ENCODE measurements around the gene RGL4.

RGL4 gene

DNA sequence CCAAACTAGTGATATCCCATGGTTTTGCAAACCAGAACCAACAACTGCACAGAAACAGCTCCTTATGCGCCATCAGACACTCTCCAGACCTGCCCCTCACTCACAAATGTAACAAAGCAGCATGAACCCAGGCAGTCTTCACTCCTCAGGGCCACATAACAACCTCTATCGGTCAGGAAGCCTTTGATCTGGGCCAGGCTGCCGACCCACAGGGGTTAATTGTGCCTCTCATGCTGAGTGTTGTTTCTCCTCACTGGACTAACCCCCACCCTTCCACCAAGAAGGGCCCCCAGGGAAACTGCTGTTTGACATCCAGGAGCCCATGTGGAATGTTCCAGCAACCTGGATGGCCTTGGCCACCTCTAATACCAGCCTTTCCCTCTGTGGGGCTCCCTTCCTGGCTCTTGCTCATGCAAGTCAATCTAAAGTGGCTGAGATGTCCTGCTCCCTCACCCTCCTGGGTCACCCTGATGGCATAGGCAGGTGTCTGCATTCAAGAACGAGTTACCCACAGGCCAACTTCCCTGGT lies 7.9 kb upstream of the RGL4 start:
- H3K27me3 ChIP-seq (ENCODE audit: control insufficient read depth, insufficient read depth, low read length), result no peaks in the 10 kb centered on the region
- H3K36me3 ChIP-seq (ENCODE audit: control insufficient read depth, low read depth, low read length), result no peaks in the 10 kb centered on the region

DNA sequence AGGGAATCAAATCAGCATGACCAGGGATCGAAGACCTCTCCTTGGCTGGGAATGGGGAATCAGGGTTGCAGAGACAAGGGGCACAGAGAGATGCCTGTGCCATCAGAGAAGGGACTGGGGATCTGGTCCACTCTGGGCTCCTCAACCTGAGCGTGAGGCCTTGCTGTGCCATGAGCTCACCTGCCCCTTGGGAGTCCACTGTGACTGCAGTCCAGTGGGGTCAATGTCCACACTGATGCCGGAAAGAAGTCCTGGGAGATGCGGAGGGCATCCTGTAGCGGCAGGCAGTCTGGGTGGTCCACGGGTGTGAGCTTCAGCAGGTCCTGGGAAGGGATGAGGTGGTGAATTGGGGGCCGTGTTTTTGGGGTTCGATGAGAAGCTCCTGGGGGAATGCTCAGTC lies 7.3 kb upstream of the RGL4 start:
- H3K27ac ChIP-seq (ENCODE audit: low read length), result no peak overlapping the region
- no peaks in the 10 kb centered on the region for H3K4me1 ChIP-seq (ENCODE audit: control insufficient read depth, low read depth, low read length)
- H3K4me3 ChIP-seq (ENCODE audit: low read length), result no peak overlapping the region
- H3K9ac ChIP-seq (ENCODE audit: low read length), result no peak overlapping the region
- no peaks in the 10 kb centered on the region for H3K36me3 ChIP-seq (ENCODE audit: control insufficient read depth, low read depth, low read length)
- H3K9me3 ChIP-seq (ENCODE audit: control insufficient read depth, low read depth, low read length), result no peaks in the 10 kb centered on the region
- no peaks in the 10 kb centered on the region for H3K27me3 ChIP-seq (ENCODE audit: control insufficient read depth, insufficient read depth, low read length)

More for the DNA sequence above, 7.9 kb upstream of the RGL4 start:
- no peaks in the 10 kb centered on the region for H3K9me3 ChIP-seq (ENCODE audit: control insufficient read depth, low read depth, low read length)
- no peak overlapping the region for H3K27ac ChIP-seq (ENCODE audit: low read length)
- no peak overlapping the region for H3K9ac ChIP-seq (ENCODE audit: low read length)
- H3K4me3 ChIP-seq (ENCODE audit: low read length), result no peak overlapping the region
- H3K4me1 ChIP-seq (ENCODE audit: control insufficient read depth, low read depth, low read length), result no peaks in the 10 kb centered on the region

DNA sequence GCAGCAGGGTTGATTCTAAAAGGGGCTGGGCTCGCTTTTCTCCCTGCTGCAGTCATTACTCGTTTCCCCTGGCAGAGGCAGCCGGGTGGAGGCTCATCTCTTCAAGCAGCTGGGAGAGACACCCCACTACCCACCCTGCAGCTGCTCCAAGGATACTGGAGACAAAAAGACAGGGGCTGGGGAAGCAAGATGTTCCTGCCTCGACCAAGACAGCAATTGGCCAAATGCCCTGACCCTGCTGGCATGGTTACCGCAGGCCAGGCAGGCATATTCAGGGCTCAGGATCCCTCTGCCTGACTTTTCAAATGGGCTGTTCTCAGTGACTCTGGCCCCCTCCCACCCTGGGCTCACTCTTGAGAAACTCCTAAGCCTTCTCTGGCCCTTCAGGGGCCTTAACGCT lies 6.8 kb upstream of the RGL4 start:
- H3K4me3 ChIP-seq (ENCODE audit: low read length), result no peak overlapping the region
- H3K4me1 ChIP-seq (ENCODE audit: control insufficient read depth, low read depth, low read length), result no peaks in the 10 kb centered on the region
- no peaks in the 10 kb centered on the region for H3K9me3 ChIP-seq (ENCODE audit: control insufficient read depth, low read depth, low read length)
- no peak overlapping the region for H3K27ac ChIP-seq (ENCODE audit: low read length)
- H3K27me3 ChIP-seq (ENCODE audit: control insufficient read depth, insufficient read depth, low read length), result no peaks in the 10 kb centered on the region
- H3K36me3 ChIP-seq (ENCODE audit: control insufficient read depth, low read depth, low read length), result no peaks in the 10 kb centered on the region
- no peak overlapping the region for H3K9ac ChIP-seq (ENCODE audit: low read length)

DNA sequence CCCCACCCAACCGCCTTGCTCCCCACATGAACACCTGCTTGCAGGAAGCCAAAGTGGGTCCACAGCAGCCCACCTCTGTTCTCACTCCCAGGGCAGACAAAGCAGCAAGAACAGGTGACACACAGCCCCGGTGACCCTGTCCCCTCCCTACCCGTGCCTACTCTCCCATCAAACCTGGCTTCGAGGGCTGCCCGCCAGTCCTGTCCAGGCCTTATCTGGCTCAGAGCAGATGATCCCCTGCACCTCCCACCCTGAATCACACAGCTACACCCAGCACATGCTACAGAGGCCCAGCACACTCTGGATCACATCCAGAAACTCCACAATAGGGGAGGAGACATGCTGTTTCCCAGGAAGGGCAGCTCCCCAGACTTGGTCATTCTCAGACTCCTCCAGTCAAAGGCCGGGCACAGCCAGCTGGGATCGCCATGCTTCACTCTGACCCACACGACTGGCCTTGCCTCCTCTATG lies 6.2 kb upstream of the RGL4 start:
- Histone ChIP-seq H3K9ac (ENCODE audit: low read length) (no peak overlapping the region), H3K27ac (ENCODE audit: low read length) (no peak overlapping the region), H3K36me3 (ENCODE audit: control insufficient read depth, low read depth, low read length) (no peaks in the 10 kb centered on the region)

DNA sequence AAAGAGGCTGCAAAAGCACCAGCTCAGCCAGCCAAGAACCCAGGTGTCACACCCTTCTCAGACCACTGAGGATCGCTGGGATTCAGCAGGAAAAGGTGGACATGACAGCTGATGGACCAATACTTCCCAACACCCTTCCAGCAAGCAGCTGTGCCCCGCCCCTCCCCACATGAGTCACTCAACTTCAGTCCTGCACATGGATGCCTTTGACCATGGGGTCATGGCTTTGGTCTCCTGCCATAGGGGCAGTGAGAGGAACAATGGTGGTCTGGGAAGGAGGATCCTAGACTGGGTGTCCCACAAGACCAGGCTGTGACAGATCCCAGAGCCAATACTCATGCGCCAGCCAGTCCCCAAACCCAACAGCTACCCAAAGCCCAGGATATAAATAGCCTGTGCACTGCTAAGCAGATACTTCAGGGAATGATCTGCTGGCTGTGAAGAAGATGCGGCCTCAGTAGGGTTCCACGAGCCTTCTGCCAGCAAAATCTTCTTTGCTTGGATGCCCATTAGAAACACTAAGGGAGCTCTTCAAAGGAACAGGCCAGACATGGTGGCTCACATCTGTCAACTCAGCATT lies 5.5 kb upstream of the RGL4 start:
- H3K36me3 ChIP-seq (ENCODE audit: control insufficient read depth, low read depth, low read length), result peaks cover 3% of the 10 kb centered on the region
- no peaks in the 10 kb centered on the region for H3K4me1 ChIP-seq (ENCODE audit: control insufficient read depth, low read depth, low read length)
- H3K9ac ChIP-seq (ENCODE audit: low read length), result no peak overlapping the region
- H3K27ac ChIP-seq (ENCODE audit: low read length), result no peak overlapping the region
- H3K27me3 ChIP-seq (ENCODE audit: control insufficient read depth, insufficient read depth, low read length), result no peaks in the 10 kb centered on the region
- H3K4me3 ChIP-seq (ENCODE audit: low read length), result no peak overlapping the region
- H3K9me3 ChIP-seq (ENCODE audit: control insufficient read depth, low read depth, low read length), result no peaks in the 10 kb centered on the region

More for the DNA sequence above, 6.2 kb upstream of the RGL4 start:
- H3K4me1 ChIP-seq (ENCODE audit: control insufficient read depth, low read depth, low read length), result no peaks in the 10 kb centered on the region
- H3K9me3 ChIP-seq (ENCODE audit: control insufficient read depth, low read depth, low read length), result no peaks in the 10 kb centered on the region
- H3K4me3 ChIP-seq (ENCODE audit: low read length), result no peak overlapping the region
- no peaks in the 10 kb centered on the region for H3K27me3 ChIP-seq (ENCODE audit: control insufficient read depth, insufficient read depth, low read length)

DNA sequence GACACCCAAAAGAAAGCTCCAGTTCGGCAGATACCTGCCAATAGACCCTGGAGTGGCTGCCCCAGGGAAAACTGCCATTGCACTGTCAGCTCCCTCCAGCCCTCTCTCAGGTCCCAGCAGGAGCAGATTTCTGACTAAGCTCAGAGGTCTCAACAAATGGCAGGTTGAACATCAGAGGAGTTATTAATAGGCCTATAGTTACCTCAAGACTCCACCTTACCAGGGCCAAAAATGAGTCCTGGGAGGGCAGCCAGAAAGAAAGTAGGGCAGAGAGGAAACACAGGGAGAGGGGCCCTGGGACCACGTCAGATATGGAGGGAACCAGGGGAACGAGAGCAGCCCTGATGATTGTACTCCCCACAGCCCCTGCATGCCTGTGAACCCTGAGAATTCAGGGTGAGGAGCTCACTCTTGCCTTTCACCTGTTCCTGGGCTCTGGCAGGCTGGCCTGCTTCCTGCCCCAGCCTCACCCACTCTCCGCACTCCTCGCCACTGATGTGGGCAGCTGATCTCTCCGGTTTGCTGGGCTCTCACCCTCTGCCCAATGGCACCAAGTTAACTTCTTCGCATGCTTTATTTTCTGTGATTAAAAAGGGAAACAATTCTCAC lies 4.3 kb upstream of the RGL4 start:
- peaks cover 3% of the 10 kb centered on the region for H3K36me3 ChIP-seq (ENCODE audit: control insufficient read depth, low read depth, low read length)

DNA sequence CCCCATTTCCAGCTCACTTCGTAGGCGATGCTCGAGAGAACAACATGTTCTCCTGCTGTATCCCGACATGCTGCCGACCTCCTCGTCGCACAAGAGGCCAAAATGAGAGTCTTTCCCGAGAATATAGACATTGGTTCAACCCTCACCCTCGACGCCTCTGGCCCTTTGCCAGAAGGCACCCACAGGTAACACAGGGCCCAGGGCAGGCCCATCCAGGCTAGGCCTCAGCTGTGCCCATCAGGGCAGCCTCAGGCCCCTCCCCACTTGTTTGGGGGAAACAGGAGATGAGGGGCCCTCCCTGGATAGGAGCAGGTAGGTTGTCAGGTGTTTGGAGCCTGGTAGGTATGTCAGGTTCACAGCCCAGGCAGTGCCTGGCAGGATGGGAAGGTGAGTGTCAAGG lies 2.7 kb upstream of the RGL4 start:
- Histone ChIP-seq H3K36me3 (ENCODE audit: control insufficient read depth, low read depth, low read length) (peaks cover 3% of the 10 kb centered on the region), H3K4me1 (ENCODE audit: control insufficient read depth, low read depth, low read length) (no peaks in the 10 kb centered on the region), H3K9me3 (ENCODE audit: control insufficient read depth, low read depth, low read length) (no peaks in the 10 kb centered on the region)

More for the DNA sequence above, 4.3 kb upstream of the RGL4 start:
- H3K27ac ChIP-seq (ENCODE audit: low read length), result no peak overlapping the region
- H3K27me3 ChIP-seq (ENCODE audit: control insufficient read depth, insufficient read depth, low read length), result no peaks in the 10 kb centered on the region
- H3K4me1 ChIP-seq (ENCODE audit: control insufficient read depth, low read depth, low read length), result no peaks in the 10 kb centered on the region
- no peaks in the 10 kb centered on the region for H3K9me3 ChIP-seq (ENCODE audit: control insufficient read depth, low read depth, low read length)
- H3K9ac ChIP-seq (ENCODE audit: low read length), result no peak overlapping the region
- H3K4me3 ChIP-seq (ENCODE audit: low read length), result no peak overlapping the region

DNA sequence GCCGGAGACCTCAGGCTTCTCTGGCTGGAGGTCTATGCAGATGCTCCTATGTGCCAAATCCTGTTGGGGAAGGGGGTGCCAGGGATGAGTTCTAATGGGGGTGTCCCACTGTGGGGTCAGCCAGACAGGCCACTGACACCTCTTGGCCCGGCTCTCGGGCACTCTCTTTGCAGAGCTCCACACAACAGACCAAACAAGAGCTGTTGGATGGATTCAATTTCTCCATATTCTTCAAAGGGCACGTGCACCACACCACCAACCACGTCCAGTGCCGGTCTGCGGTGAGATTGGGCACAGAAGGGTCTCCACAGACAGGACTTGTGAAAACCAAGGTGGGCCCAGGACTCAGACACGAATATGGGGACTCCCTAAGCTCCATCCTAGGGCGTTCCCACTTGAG lies 2.2 kb upstream of the RGL4 start:
- H3K9me3 ChIP-seq (ENCODE audit: control insufficient read depth, low read depth, low read length), result no peaks in the 10 kb centered on the region
- peaks cover 5% of the 10 kb centered on the region for H3K36me3 ChIP-seq (ENCODE audit: control insufficient read depth, low read depth, low read length)

More for the DNA sequence above, 2.7 kb upstream of the RGL4 start:
- no peak overlapping the region for H3K4me3 ChIP-seq (ENCODE audit: low read length)
- H3K27ac ChIP-seq (ENCODE audit: low read length), result no peak overlapping the region
- H3K27me3 ChIP-seq (ENCODE audit: control insufficient read depth, insufficient read depth, low read length), result no peaks in the 10 kb centered on the region
- H3K9ac ChIP-seq (ENCODE audit: low read length), result no peak overlapping the region

DNA sequence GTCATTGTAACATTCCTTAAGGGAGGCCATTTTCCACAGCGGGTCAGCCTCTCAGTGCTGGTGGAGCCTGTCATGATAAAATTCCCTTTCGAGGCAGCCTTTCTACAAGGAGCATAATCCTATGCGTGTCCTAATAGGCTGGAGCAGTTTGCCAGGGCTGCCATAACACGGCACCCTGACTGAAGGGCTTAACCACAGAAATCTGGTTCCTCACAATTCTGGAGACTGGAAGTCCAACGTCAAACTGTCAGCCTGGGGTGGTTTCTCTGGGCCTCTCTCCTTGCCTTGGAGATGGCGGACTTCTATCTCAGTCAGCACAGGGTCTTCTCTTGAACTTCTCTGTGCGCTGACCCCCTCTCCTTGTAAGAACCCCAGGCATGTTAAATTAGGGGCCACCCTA lies 1.4 kb upstream of the RGL4 start:
- Histone ChIP-seq H3K4me1 (ENCODE audit: control insufficient read depth, low read depth, low read length) (no peaks in the 10 kb centered on the region), H3K27me3 (ENCODE audit: control insufficient read depth, insufficient read depth, low read length) (no peaks in the 10 kb centered on the region), H3K9me3 (ENCODE audit: control insufficient read depth, low read depth, low read length) (no peaks in the 10 kb centered on the region), H3K27ac (ENCODE audit: low read length) (no peak overlapping the region), H3K9ac (ENCODE audit: low read length) (no peak overlapping the region), H3K4me3 (ENCODE audit: low read length) (no peak overlapping the region), H3K36me3 (ENCODE audit: control insufficient read depth, low read depth, low read length) (peaks cover 7% of the 10 kb centered on the region)

More for the DNA sequence above, 2.2 kb upstream of the RGL4 start:
- Histone ChIP-seq H3K4me1 (ENCODE audit: control insufficient read depth, low read depth, low read length) (no peaks in the 10 kb centered on the region), H3K9ac (ENCODE audit: low read length) (no peak overlapping the region), H3K4me3 (ENCODE audit: low read length) (no peak overlapping the region), H3K27me3 (ENCODE audit: control insufficient read depth, insufficient read depth, low read length) (no peaks in the 10 kb centered on the region), H3K27ac (ENCODE audit: low read length) (no peak overlapping the region)

DNA sequence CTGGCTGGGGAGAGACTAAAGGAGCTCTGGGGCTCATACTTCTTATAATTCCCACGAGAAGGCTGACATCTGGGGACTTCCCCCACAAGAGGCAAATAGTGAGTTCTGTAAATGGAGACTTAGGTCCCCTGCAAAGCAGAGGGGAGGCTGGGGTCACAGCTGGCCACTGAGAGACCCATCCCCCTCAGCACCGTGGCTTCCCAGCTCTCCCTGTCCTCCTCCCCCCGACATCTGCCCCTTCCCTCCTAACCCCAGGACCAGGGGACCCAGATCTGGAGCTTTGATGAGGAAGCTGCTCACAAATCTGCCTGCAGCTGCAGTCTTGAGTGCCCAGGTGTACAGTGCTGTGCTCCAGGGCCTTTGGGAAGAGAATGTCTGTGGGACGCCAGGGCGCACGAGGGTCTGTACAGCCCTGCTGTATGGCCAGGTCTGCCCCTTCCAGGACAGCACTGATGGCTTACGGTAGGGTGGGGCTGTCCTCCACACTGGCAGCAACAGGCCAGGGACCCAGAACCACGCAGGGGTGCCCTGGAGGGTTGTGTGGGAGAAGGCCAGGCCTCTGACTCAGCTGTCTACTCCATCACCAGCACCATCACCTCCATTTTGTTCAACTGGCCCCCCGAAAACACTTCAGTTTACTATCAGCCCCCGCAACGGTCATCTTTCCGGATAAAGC lies 1.1 kb downstream of the RGL4 start:
- Histone ChIP-seq H3K27ac (ENCODE audit: low read length) (no peak overlapping the region), H3K36me3 (ENCODE audit: control insufficient read depth, low read depth, low read length) (peaks cover 19% of the 10 kb centered on the region), H3K4me1 (ENCODE audit: control insufficient read depth, low read depth, low read length) (no peaks in the 10 kb centered on the region), H3K9ac (ENCODE audit: low read length) (no peak overlapping the region), H3K27me3 (ENCODE audit: control insufficient read depth, insufficient read depth, low read length) (no peaks in the 10 kb centered on the region), H3K9me3 (ENCODE audit: control insufficient read depth, low read depth, low read length) (no peaks in the 10 kb centered on the region), H3K4me3 (ENCODE audit: low read length) (no peak overlapping the region)

DNA sequence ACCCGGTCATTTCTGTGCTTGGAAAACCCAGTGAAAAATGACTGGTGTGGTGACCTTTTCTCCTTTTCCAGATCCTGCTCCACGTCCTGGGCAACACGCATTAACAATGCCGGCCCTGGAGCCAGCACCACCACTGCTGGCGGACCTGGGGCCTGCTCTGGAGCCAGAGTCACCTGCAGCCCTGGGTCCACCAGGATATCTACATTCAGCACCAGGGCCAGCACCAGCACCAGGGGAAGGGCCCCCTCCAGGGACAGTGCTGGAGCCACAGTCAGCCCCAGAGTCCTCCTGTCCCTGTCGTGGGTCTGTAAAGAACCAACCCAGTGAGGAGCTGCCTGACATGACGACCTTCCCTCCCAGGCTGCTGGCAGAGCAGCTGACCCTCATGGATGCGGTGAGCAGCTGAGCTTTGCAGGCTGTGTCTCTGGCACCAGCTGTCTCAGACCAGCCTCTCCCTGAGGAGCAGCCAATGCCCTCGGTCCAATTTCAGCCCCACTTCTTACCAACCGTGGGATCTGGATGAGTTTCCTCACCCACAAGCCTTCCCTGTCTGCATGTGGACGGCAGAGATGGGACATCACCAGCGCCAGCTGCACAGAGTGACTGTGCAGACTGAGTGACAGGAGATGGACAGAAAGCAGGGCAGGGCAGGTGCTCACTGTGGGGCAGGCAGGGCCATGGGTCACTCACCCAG lies 1.9 kb downstream of the RGL4 start:
- Histone ChIP-seq H3K9me3 (ENCODE audit: control insufficient read depth, low read depth, low read length) (no peaks in the 10 kb centered on the region), H3K4me1 (ENCODE audit: control insufficient read depth, low read depth, low read length) (no peaks in the 10 kb centered on the region), H3K36me3 (ENCODE audit: control insufficient read depth, low read depth, low read length) (peaks cover 19% of the 10 kb centered on the region), H3K27me3 (ENCODE audit: control insufficient read depth, insufficient read depth, low read length) (no peaks in the 10 kb centered on the region), H3K27ac (ENCODE audit: low read length) (no peak overlapping the region), H3K9ac (ENCODE audit: low read length) (no peak overlapping the region), H3K4me3 (ENCODE audit: low read length) (no peak overlapping the region)
